Activated CD4-positive, alpha-beta memory T cell treated with anti-CD3 and anti-CD28 coated beads for 36 hours (primary cell): ENCODE results near the gene HSPB1. TPM values are rescaled to one million over a fixed set of nuclear protein-coding genes. Genes with fewer than 3 reads are reported as not detected.
"Not testable (repeated sequence)": the region's sequence is repeated elsewhere in the genome, so short reads cannot be mapped to it uniquely, and the experiment has no call there.

Source experiments
- CTCF ChIA-PET: fragments of 350-600 bp; sonication (Branson Sonifier 250); formaldehyde crosslinking; loops from one replicate; lab custom pipeline; 2021; ENCODE audit warnings: antibody characterized with exemption, inconsistent platforms; lab: Charles Lee
- POLR2A ChIA-PET: fragments of 350-600 bp; sonication (Branson Sonifier 250); formaldehyde crosslinking; loops from one replicate; lab custom pipeline; 2021; ENCODE audit warnings: antibody characterized with exemption; lab: Charles Lee
- DNase-seq: peaks from one replicate; pipeline ENCODE4 v3.0.0-alpha.2; 2020
- H3K27ac Mint-ChIP-seq: one replicate; pipeline ENCODE4 v1.8.0; 2021; ENCODE audit warnings: mixed read lengths
- H3K27me3 Mint-ChIP-seq: one replicate; pipeline ENCODE4 v1.8.0; 2021; ENCODE audit warnings: mixed read lengths
- H3K36me3 Mint-ChIP-seq: one replicate; pipeline ENCODE4 v1.8.0; 2021; ENCODE audit warnings: mixed read lengths
- H3K4me1 Mint-ChIP-seq: one replicate; pipeline ENCODE4 v1.8.0; 2021; ENCODE audit warnings: low read depth, mixed read lengths
- H3K4me3 Mint-ChIP-seq: one replicate; pipeline ENCODE4 v1.8.0; 2021; ENCODE audit warnings: mild to moderate bottlenecking, mixed read lengths
- H3K9me3 Mint-ChIP-seq: one replicate; pipeline ENCODE4 v1.8.0; 2021; ENCODE audit warnings: mixed read lengths
- intact Hi-C: fragments of 100-400 bp; cut with micrococcal nuclease; formaldehyde crosslinking; loops from one replicate; pipeline ENCODE4 v1.15.1; 2023
- total RNA-seq, 2 experiments: library from RNA; stranded (reverse); gene quantifications; one replicate each; pipeline ENCODE4 v1.2.3, GENCODE V29; 2021

HSPB1 gene
- total RNA-seq, 2 experiments from 2014 or later: 119 to 127 TPM

GRCh38 chr7:76311838-76312237 lies 9.4 kb downstream of the HSPB1 start:
- POLR2A ChIA-PET: interaction anchor here (1.1 kb wide), 1 partner anchor 20 kb away, joined by 4 read pairs; no protein-coding TSS in a partner anchor
- H3K27ac Mint-ChIP-seq, H3K4me3 Mint-ChIP-seq, H3K4me1 Mint-ChIP-seq, H3K9me3 Mint-ChIP-seq, H3K36me3 Mint-ChIP-seq, intact Hi-C loops, DNase-seq, H3K27me3 Mint-ChIP-seq: not testable (repeated sequence)
- CTCF ChIA-PET: interaction anchor here (0.6 to 11.5 kb wide), 5 partner anchors 20 to 1347 kb away, joined by 3 to 152 read pairs (median 5); no protein-coding TSS in a partner anchor

GRCh38 chr7:76314042-76314721 lies 11.7 kb downstream of the HSPB1 start:
- H3K4me1 Mint-ChIP-seq: peaks cover 17% of the 10 kb centered on the region
- POLR2A ChIA-PET: interaction anchor here (1.0 kb wide), 1 partner anchor 23 kb away, joined by 3 read pairs; no protein-coding TSS in a partner anchor
- DNase-seq: peak; percentile 98
- H3K27me3 Mint-ChIP-seq: no peaks in the 10 kb centered on the region
- H3K9me3 Mint-ChIP-seq: no peaks in the 10 kb centered on the region
- peak overlapping the region; percentile 62 for H3K27ac Mint-ChIP-seq
- no peak overlapping the region for H3K4me3 Mint-ChIP-seq
- CTCF ChIA-PET: interaction anchor here (0.6 to 11.5 kb wide), 36 partner anchors 9 to 447 kb away, joined by 3 to 152 read pairs (median 4); partner anchors contain the start of genes HSPB1, MDH2 and STYXL1
- intact Hi-C loops: loop anchor here (1.0 kb wide), 5 partner anchors 11 to 136 kb away; no protein-coding TSS in a partner anchor
- no peaks in the 10 kb centered on the region for H3K36me3 Mint-ChIP-seq

GRCh38 chr7:76314740-76315139 lies 12.3 kb downstream of the HSPB1 start:
- H3K36me3 Mint-ChIP-seq, H3K4me3 Mint-ChIP-seq, H3K27me3 Mint-ChIP-seq, H3K27ac Mint-ChIP-seq, H3K9me3 Mint-ChIP-seq, DNase-seq: not testable (repeated sequence)
- peaks cover 21% of the 10 kb centered on the region for H3K4me1 Mint-ChIP-seq
- ChIA-PET CTCF (interaction anchor here (1.0 to 11.5 kb wide), 21 partner anchors 10 to 448 kb away, joined by 3 to 152 read pairs (median 6); partner anchors contain the start of genes HSPB1, MDH2 and STYXL1), POLR2A (interaction anchor here (1.0 kb wide), 1 partner anchor 23 kb away, joined by 3 read pairs; no protein-coding TSS in a partner anchor)
- intact Hi-C loops: loop anchor here (1.0 to 5.0 kb wide), 7 partner anchors 11 to 233 kb away; no protein-coding TSS in a partner anchor

- H3K36me3 Mint-ChIP-seq: peaks cover 3% of the 10 kb centered on the region
- H3K27me3 Mint-ChIP-seq: no peaks in the 10 kb centered on the region
- H3K9me3 Mint-ChIP-seq: no peaks in the 10 kb centered on the region
- H3K27ac Mint-ChIP-seq: no peak overlapping the region
- DNase-seq: no peak
- H3K4me1 Mint-ChIP-seq: peaks cover 25% of the 10 kb centered on the region
- CTCF ChIA-PET: interaction anchor here (1.0 to 11.5 kb wide), 5 partner anchors 20 to 148 kb away, joined by 4 to 152 read pairs (median 25); no protein-coding TSS in a partner anchor
- H3K4me3 Mint-ChIP-seq: no peak overlapping the region
- intact Hi-C loops: loop anchor here (5.0 kb wide), 2 partner anchors 33 to 232 kb away; no protein-coding TSS in a partner anchor
- POLR2A ChIA-PET: interaction anchor here (0.7 kb wide), 1 partner anchor 50 kb away, joined by 3 read pairs; no protein-coding TSS in a partner anchor
Measured at GRCh38 chr7:76315364-76315763, 12.9 kb downstream of the HSPB1 start.

- no peaks in the 10 kb centered on the region for H3K27me3 Mint-ChIP-seq
- DNase-seq: no peak
- ChIA-PET CTCF (interaction anchor here (0.8 to 11.5 kb wide), 9 partner anchors 8 to 150 kb away, joined by 3 to 152 read pairs (median 4); no protein-coding TSS in a partner anchor), POLR2A (interaction anchor here (0.6 to 4.3 kb wide), 8 partner anchors 14 to 269 kb away, joined by 3 to 44 read pairs (median 6); partner anchors contain the start of genes HSPB1, MDH2, STYXL1 and YWHAG)
- intact Hi-C loops: loop anchor here (5.0 kb wide), 2 partner anchors 35 to 230 kb away; no protein-coding TSS in a partner anchor
- peaks cover 25% of the 10 kb centered on the region for H3K4me1 Mint-ChIP-seq
- peak overlapping the region; percentile 76 for H3K4me3 Mint-ChIP-seq
- peak overlapping the region; percentile 90 for H3K27ac Mint-ChIP-seq
- no peaks in the 10 kb centered on the region for H3K9me3 Mint-ChIP-seq
- peaks cover 3% of the 10 kb centered on the region for H3K36me3 Mint-ChIP-seq
Measured at GRCh38 chr7:76316984-76317781, 14.7 kb downstream of the HSPB1 start.

- H3K4me1 Mint-ChIP-seq: peaks cover 25% of the 10 kb centered on the region
- peaks cover 3% of the 10 kb centered on the region for H3K36me3 Mint-ChIP-seq
- ChIA-PET POLR2A (interaction anchor here (0.6 to 4.3 kb wide), 13 partner anchors 10 to 270 kb away, joined by 3 to 44 read pairs (median 4); partner anchors contain the start of genes HSPB1, MDH2, STYXL1 and YWHAG), CTCF (interaction anchor here (0.6 to 11.5 kb wide), 8 partner anchors 8 to 151 kb away, joined by 3 to 152 read pairs (median 4); no protein-coding TSS in a partner anchor)
- H3K27me3 Mint-ChIP-seq: no peaks in the 10 kb centered on the region
- DNase-seq: peak; percentile 98
- H3K4me3 Mint-ChIP-seq: peak overlapping the region; percentile 76
- intact Hi-C loops: loop anchor here (1.0 to 5.0 kb wide), 10 partner anchors 15 to 439 kb away; partner anchors contain the start of genes MDH2, POR and RHBDD2
- H3K27ac Mint-ChIP-seq: peak overlapping the region; percentile 90
- no peaks in the 10 kb centered on the region for H3K9me3 Mint-ChIP-seq
Measured at GRCh38 chr7:76317782-76318487, 15.5 kb downstream of the HSPB1 start.

- Mint-ChIP-seq H3K4me1 (peaks cover 25% of the 10 kb centered on the region), H3K27me3 (no peaks in the 10 kb centered on the region), H3K36me3 (peaks cover 3% of the 10 kb centered on the region), H3K27ac (peak overlapping the region; percentile 90), H3K9me3 (no peaks in the 10 kb centered on the region), H3K4me3 (peak overlapping the region; percentile 76)
- POLR2A ChIA-PET: interaction anchor here (0.9 to 4.3 kb wide), 12 partner anchors 9 to 271 kb away, joined by 3 to 44 read pairs (median 4); partner anchors contain the start of genes HSPB1, MDH2, STYXL1 and YWHAG
- CTCF ChIA-PET: interaction anchor here (0.6 to 11.5 kb wide), 9 partner anchors 8 to 144 kb away, joined by 3 to 152 read pairs (median 4); partner anchors contain the start of gene YWHAG
- DNase-seq: peak; percentile 88
- intact Hi-C loops: loop anchor here (1.0 to 5.0 kb wide), 10 partner anchors 15 to 440 kb away; partner anchors contain the start of genes MDH2, POR and RHBDD2
Measured at GRCh38 chr7:76318488-76319353, 16.2 kb downstream of the HSPB1 start.

GRCh38 chr7:76325092-76325491 lies 22.6 kb downstream of the HSPB1 start:
- CTCF ChIA-PET: interaction anchor here (2.2 kb wide), 1 partner anchor 11 kb away, joined by 8 read pairs; no protein-coding TSS in a partner anchor
- Mint-ChIP-seq H3K4me1 (peaks cover 16% of the 10 kb centered on the region), H3K27ac (no peak overlapping the region), H3K36me3 (peaks cover 38% of the 10 kb centered on the region), H3K27me3 (no peaks in the 10 kb centered on the region), H3K4me3 (no peak overlapping the region), H3K9me3 (no peaks in the 10 kb centered on the region)
- POLR2A ChIA-PET: no interaction called here
- intact Hi-C loops: no loop called here
- DNase-seq: no peak

GRCh38 chr7:76325811-76326210 lies 23.3 kb downstream of the HSPB1 start:
- no peak for DNase-seq
- ChIA-PET POLR2A (no interaction called here), CTCF (interaction anchor here (2.2 kb wide), 1 partner anchor 11 kb away, joined by 8 read pairs; no protein-coding TSS in a partner anchor)
- Mint-ChIP-seq H3K4me1 (peaks cover 17% of the 10 kb centered on the region), H3K36me3 (peaks cover 39% of the 10 kb centered on the region), H3K4me3 (no peak overlapping the region), H3K9me3 (no peaks in the 10 kb centered on the region), H3K27me3 (no peaks in the 10 kb centered on the region), H3K27ac (no peak overlapping the region)
- intact Hi-C loops: no loop called here
